OCI-LY1 (cell line): ENCODE measurements around the gene NFIA.

Experiments used
- H2AFZ ChIP-seq: fragments of 200-600 bp; sonication (generic), shearing (Covaris generic); 2 replicates; pipeline ENCODE4 v1.6.0; 2014; ENCODE audit warnings: antibody characterized with exemption, mild to moderate bottlenecking, low read length
- H3F3A ChIP-seq: fragments of 200-600 bp; sonication (generic), shearing (Covaris generic); 2 replicates; pipeline ENCODE4 v1.6.0; 2014; ENCODE audit warnings: mild to moderate bottlenecking, antibody characterized with exemption, low read length, moderate library complexity; ENCODE audit not compliant: insufficient read depth
- H3K27ac ChIP-seq: fragments of 200-600 bp; sonication (generic); 2 replicates; pipeline ENCODE4 v1.5.1; 2014; ENCODE audit warnings: low read length, mixed run types, mild to moderate bottlenecking, low read depth; ENCODE audit not compliant: poor library complexity, severe bottlenecking
- H3K27me3 ChIP-seq: fragments of 200-600 bp; sonication (generic); 2 replicates; pipeline ENCODE4 v1.6.0; 2014; ENCODE audit warnings: antibody characterized with exemption, mild to moderate bottlenecking, low read length, moderate library complexity; ENCODE audit not compliant: insufficient read depth
- H3K36me3 ChIP-seq: fragments of 200-600 bp; sonication (generic); 2 replicates; pipeline ENCODE4 v1.6.1; 2014; ENCODE audit warnings: mild to moderate bottlenecking, antibody characterized with exemption, low read length, moderate library complexity, mixed read lengths; ENCODE audit not compliant: insufficient read depth
- H3K4me1 ChIP-seq: fragments of 200-600 bp; sonication (generic); 2 replicates; pipeline ENCODE4 v1.5.1; 2014; ENCODE audit warnings: mild to moderate bottlenecking, low read length, moderate library complexity; ENCODE audit not compliant: insufficient read depth, severe bottlenecking
- H3K4me2 ChIP-seq: fragments of 200-600 bp; sonication (generic), shearing (Covaris generic); 2 replicates; pipeline ENCODE4 v1.6.1; 2014; ENCODE audit warnings: low read length
- H3K4me3 ChIP-seq: fragments of 200-600 bp; sonication (generic); 2 replicates; pipeline ENCODE4 v1.5.1; 2014; ENCODE audit warnings: low read length, low read depth, mild to moderate bottlenecking, mixed read lengths; ENCODE audit not compliant: poor library complexity, severe bottlenecking
- H3K79me2 ChIP-seq: fragments of 200-600 bp; shearing (Covaris generic); 2 replicates; pipeline ENCODE4 v1.6.1; 2016; ENCODE audit warnings: mixed run types, low read length, mixed read lengths; ENCODE audit not compliant: insufficient read depth
- H3K9ac ChIP-seq: fragments of 200-600 bp; sonication (generic), shearing (Covaris generic); 2 replicates; pipeline ENCODE4 v1.6.1; 2014; ENCODE audit warnings: mild to moderate bottlenecking, low read length, mixed read lengths
- H3K9me2 ChIP-seq: fragments of 200-600 bp; sonication (generic), shearing (Covaris generic); 2 replicates; pipeline ENCODE4 v1.6.1; 2014; ENCODE audit warnings: low read depth, mild to moderate bottlenecking, low read length, mixed read lengths
- H3K9me3 ChIP-seq: fragments of 200-600 bp; shearing (Covaris generic); 2 replicates; pipeline ENCODE4 v1.6.1; 2014; ENCODE audit warnings: low read length, mixed read lengths
- H4K20me1 ChIP-seq: fragments of 200-600 bp; sonication (generic), shearing (Covaris generic); 2 replicates; pipeline ENCODE4 v1.6.0; 2016; ENCODE audit warnings: mild to moderate bottlenecking, low read length; ENCODE audit not compliant: insufficient read depth
- CTCF ChIP-seq: fragments of 200-600 bp; sonication (generic), shearing (Covaris generic); IDR thresholded peaks from 2 replicates; pipeline ENCODE4 v1.5.1; 2017; ENCODE audit warnings: mild to moderate bottlenecking, antibody characterized with exemption, low read length, moderate library complexity, mixed read lengths
- EZH2 ChIP-seq: fragments of 200-600 bp; sonication (generic), shearing (Covaris generic); IDR thresholded peaks from 2 replicates; pipeline ENCODE4 v1.8.0; 2017; ENCODE audit warnings: borderline replicate concordance, mixed run types, mild to moderate bottlenecking, antibody characterized with exemption, low read length, moderate library complexity, mixed read lengths

The NFIA gene

GRCh38 chr1:61307422-61308142 is 225.2 kb downstream of the NFIA start:
- no peaks in the 10 kb centered on the region for H3K4me1 ChIP-seq
- no peak overlapping the region for H3K4me2 ChIP-seq
- TF ChIP-seq EZH2 (no peak), CTCF (no peak)
- no peaks in the 10 kb centered on the region for H3K27me3 ChIP-seq
- H3K9me2 ChIP-seq, result no peaks in the 10 kb centered on the region
- no peaks in the 10 kb centered on the region for H3F3A ChIP-seq
- no peak overlapping the region for H2AFZ ChIP-seq
- no peak overlapping the region for H3K9ac ChIP-seq
- no peaks in the 10 kb centered on the region for H3K36me3 ChIP-seq
- H4K20me1 ChIP-seq, result no peaks in the 10 kb centered on the region
- no peak overlapping the region for H3K4me3 ChIP-seq
- H3K27ac ChIP-seq, result no peak overlapping the region
- no peaks in the 10 kb centered on the region for H3K79me2 ChIP-seq
- H3K9me3 ChIP-seq, result no peaks in the 10 kb centered on the region

- Histone ChIP-seq H3F3A (no peaks in the 10 kb centered on the region), H3K27me3 (no peaks in the 10 kb centered on the region)
These were observed 227.7 kb downstream of the NFIA start for GRCh38 chr1:61310057-61310456.

GRCh38 chr1:61310538-61310937 is 228.2 kb downstream of the NFIA start:
- no peak overlapping the region for H2AFZ ChIP-seq
- no peaks in the 10 kb centered on the region for H3K79me2 ChIP-seq
- no peaks in the 10 kb centered on the region for H4K20me1 ChIP-seq
- H3K4me3 ChIP-seq, result no peak overlapping the region
- no peak overlapping the region for H3K4me2 ChIP-seq
- H3K4me1 ChIP-seq, result no peaks in the 10 kb centered on the region
- H3F3A ChIP-seq, result no peaks in the 10 kb centered on the region
- no peaks in the 10 kb centered on the region for H3K9me2 ChIP-seq
- H3K9me3 ChIP-seq, result no peaks in the 10 kb centered on the region
- H3K9ac ChIP-seq, result no peak overlapping the region
- TF ChIP-seq EZH2 (no peak), CTCF (no peak)
- H3K27me3 ChIP-seq, result no peaks in the 10 kb centered on the region
- H3K27ac ChIP-seq, result no peak overlapping the region
- no peaks in the 10 kb centered on the region for H3K36me3 ChIP-seq

More at GRCh38 chr1:61310057-61310456, 227.7 kb downstream of the NFIA start:
- Histone ChIP-seq H3K9me3 (no peaks in the 10 kb centered on the region), H3K4me1 (no peaks in the 10 kb centered on the region), H3K79me2 (no peaks in the 10 kb centered on the region), H2AFZ (no peak overlapping the region), H3K9ac (no peak overlapping the region), H3K4me3 (no peak overlapping the region), H3K9me2 (no peaks in the 10 kb centered on the region), H4K20me1 (no peaks in the 10 kb centered on the region), H3K36me3 (no peaks in the 10 kb centered on the region), H3K4me2 (no peak overlapping the region), H3K27ac (no peak overlapping the region)
- no peak for TF ChIP-seq CTCF
- TF ChIP-seq EZH2, result no peak
